IMR-90 (cell line): Measurements from ENCODE around the gene MRPL50. TPM values are rescaled to one million over a fixed set of nuclear protein-coding genes. Genes with fewer than 3 reads are reported as not detected.

Experiments
- ATAC-seq: fragments of 200-7000 bp; cut with Tn5 transposase; 2 replicates; pipeline ENCODE4 v1.9.1; 2020; ENCODE audit warnings: low read depth, mild to moderate bottlenecking, moderate library complexity
- BruUV-seq: library from RNA; stranded (reverse); fragments of 400-500 nt; replicated peaks from 2 replicates; lab custom pipeline; 2021; lab: Mats Ljungman, UMichigan
- CTCF ChIA-PET: fragments of 300-600 bp; formaldehyde crosslinking; extraction: SDS; loops from one replicate; lab custom pipeline; 2021; ENCODE audit warnings: antibody characterized with exemption; lab: Yijun Ruan, JAX
- POLR2A ChIA-PET: fragments of 300-600 bp; sonication (Branson Sonifier 250); formaldehyde crosslinking; loops from one replicate; lab custom pipeline; 2022; ENCODE audit warnings: antibody characterized with exemption; ENCODE audit not compliant: unreplicated experiment; lab: Charles Lee
- DNase-seq: peaks from one replicate; pipeline ENCODE4 v3.0.0; 2013
- H2AFZ ChIP-seq: replicated peaks from 2 replicates; pipeline ENCODE3; 2013; ENCODE audit warnings: low read length, mild to moderate bottlenecking; ENCODE audit not compliant: poor library complexity
- H2AK5ac ChIP-seq: 2 replicates; pipeline ENCODE4 v1.6.1; 2013; ENCODE audit warnings: low read depth, low read length, inconsistent platforms
- H2AK9ac ChIP-seq: replicated peaks from 2 replicates; pipeline ENCODE3; 2013; ENCODE audit warnings: mild to moderate bottlenecking, low read depth, low read length, moderate library complexity; ENCODE audit not compliant: poor library complexity
- H2BK120ac ChIP-seq: 2 replicates; pipeline ENCODE4 v1.6.1; 2013; ENCODE audit warnings: low read depth, low read length, inconsistent platforms
- H2BK15ac ChIP-seq: 3 replicates; pipeline ENCODE4 v1.6.1; 2013; ENCODE audit warnings: low read depth, low read length, inconsistent platforms
- H2BK20ac ChIP-seq: 2 replicates; pipeline ENCODE4 v1.6.1; 2013; ENCODE audit warnings: low read depth, mild to moderate bottlenecking, inconsistent platforms, low read length, moderate library complexity
- H2BK5ac ChIP-seq: 2 replicates; pipeline ENCODE4 v1.6.1; 2013; ENCODE audit warnings: mild to moderate bottlenecking, low read depth, low read length, inconsistent platforms; ENCODE audit not compliant: poor library complexity, severe bottlenecking
- H3K14ac ChIP-seq: replicated peaks from 2 replicates; pipeline ENCODE4 v1.6.1; 2013; ENCODE audit warnings: low read depth, low read length, inconsistent platforms
- H3K18ac ChIP-seq: 2 replicates; pipeline ENCODE4 v1.6.1; 2013; ENCODE audit warnings: low read depth, low read length, control low read depth
- H3K23ac ChIP-seq: 2 replicates; pipeline ENCODE4 v1.6.1; 2013; ENCODE audit warnings: low read depth, low read length, inconsistent platforms
- H3K27ac ChIP-seq: 2 replicates; pipeline ENCODE4 v1.5.1; 2013; ENCODE audit warnings: mild to moderate bottlenecking, control low read depth, low read length; ENCODE audit not compliant: insufficient read depth
- H3K27me3 ChIP-seq: 2 replicates; pipeline ENCODE4 v1.6.1; 2013; ENCODE audit warnings: low read length; ENCODE audit not compliant: control insufficient read depth, insufficient read depth
- H3K36me3 ChIP-seq: 2 replicates; pipeline ENCODE4 v1.6.1; 2013; ENCODE audit warnings: low read length, mixed read lengths; ENCODE audit not compliant: control insufficient read depth, insufficient read depth
- H3K4ac ChIP-seq: 2 replicates; pipeline ENCODE4 v1.6.1; 2013; ENCODE audit warnings: low read depth, low read length, inconsistent platforms
- H3K4me1 ChIP-seq: 2 replicates; pipeline ENCODE4 v1.6.1; 2013; ENCODE audit warnings: low read length, mixed read lengths; ENCODE audit not compliant: control insufficient read depth, insufficient read depth
- H3K4me2 ChIP-seq: 2 replicates; pipeline ENCODE4 v1.6.1; 2013; ENCODE audit warnings: low read depth, mild to moderate bottlenecking, control low read depth, low read length, moderate library complexity
- H3K4me3 ChIP-seq: 2 replicates; pipeline ENCODE4 v1.5.1; 2013; ENCODE audit warnings: low read depth, mild to moderate bottlenecking, control low read depth, low read length, moderate library complexity; ENCODE audit not compliant: insufficient read depth
- H3K56ac ChIP-seq: 2 replicates; pipeline ENCODE4 v1.6.1; 2013; ENCODE audit warnings: low read length, inconsistent platforms; ENCODE audit not compliant: insufficient read depth; ENCODE audit errors: extremely low read depth
- H3K79me1 ChIP-seq, 2 experiments: 2 replicates each; pipeline ENCODE4 v1.6.1; 2013; ENCODE audit warnings: low read length in 2 of 2, inconsistent platforms in 1 of 2, low read depth in 1 of 2
- H3K9ac ChIP-seq: 2 replicates; pipeline ENCODE4 v1.6.1; 2013; ENCODE audit warnings: low read depth, low read length, control low read depth
- H3K9me1 ChIP-seq: 2 replicates; pipeline ENCODE4 v1.6.1; 2013; ENCODE audit warnings: low read length, inconsistent platforms; ENCODE audit not compliant: insufficient read depth
- H3K9me3 ChIP-seq: 2 replicates; pipeline ENCODE4 v1.6.1; 2013; ENCODE audit warnings: low read length; ENCODE audit not compliant: control insufficient read depth, insufficient read depth
- H4K20me1 ChIP-seq: 2 replicates; pipeline ENCODE4 v1.6.1; 2013; ENCODE audit warnings: low read length, inconsistent platforms; ENCODE audit not compliant: insufficient read depth
- H4K5ac ChIP-seq: 2 replicates; pipeline ENCODE4 v1.6.1; 2013; ENCODE audit warnings: mild to moderate bottlenecking, low read depth, low read length, control low read depth
- H4K8ac ChIP-seq, 2 experiments: 2 replicates each; pipeline ENCODE4 v1.6.1; 2013; ENCODE audit warnings: low read depth in 2 of 2, low read length in 2 of 2, control low read depth in 1 of 2, inconsistent platforms in 1 of 2
- H4K91ac ChIP-seq: 2 replicates; pipeline ENCODE4 v1.6.1; 2013; ENCODE audit warnings: low read depth, low read length, inconsistent platforms; ENCODE audit not compliant: insufficient read depth
- CEBPB ChIP-seq: IDR thresholded peaks from 2 replicates; pipeline ENCODE4 v1.6.1; 2012; ENCODE audit warnings: low read depth, low read length, improper control_type of control experiment
- CHD1 ChIP-seq: IDR thresholded peaks from 2 replicates; pipeline ENCODE4 v1.6.1; 2012; ENCODE audit warnings: low read depth, low read length, improper control_type of control experiment
- FOS ChIP-seq: fragments of 150-350 bp; IDR thresholded peaks from 2 replicates; pipeline ENCODE4 v1.6.1; 2016; ENCODE audit warnings: low read depth, low read length
- MXI1 ChIP-seq: IDR thresholded peaks from 2 replicates; pipeline ENCODE4 v1.6.1; 2012; ENCODE audit warnings: low read depth, mild to moderate bottlenecking, low read length, moderate library complexity, borderline replicate concordance
- NFE2L2 ChIP-seq: fragments of 150-350 bp; IDR thresholded peaks from 2 replicates; pipeline ENCODE4 v1.6.1; 2016; ENCODE audit warnings: low read depth, mild to moderate bottlenecking, low read length
- RAD21 ChIP-seq: IDR thresholded peaks from 2 replicates; pipeline ENCODE4 v1.6.1; 2012; ENCODE audit warnings: low read length, improper control_type of control experiment
- RCOR1 ChIP-seq: IDR thresholded peaks from 2 replicates; pipeline ENCODE4 v1.6.1; 2012; ENCODE audit warnings: mild to moderate bottlenecking, low read length, improper control_type of control experiment; ENCODE audit not compliant: insufficient replicate concordance
- RFX5 ChIP-seq: IDR thresholded peaks from 2 replicates; pipeline ENCODE4 v1.8.0; 2012; ENCODE audit warnings: low read depth, mild to moderate bottlenecking, low read length, moderate library complexity
- dilution Hi-C: fragments of 300-500 bp; cut with HindIII; formaldehyde crosslinking; loops from one replicate; pipeline ENCODE4 v1.14.3; 2018; ENCODE audit warnings: low sequenced_read_pairs; ENCODE audit not compliant: unreplicated experiment
- in situ Hi-C: fragments of 300-500 bp; cut with MboI; formaldehyde crosslinking; loops from 3 replicates; pipeline ENCODE4 v1.14.3; 2019; ENCODE audit warnings: low sequenced_read_pairs, inconsistent platforms, mixed read lengths
- intact Hi-C: fragments of 100-400 bp; cut with micrococcal nuclease; formaldehyde crosslinking; loops from 2 replicates; pipeline ENCODE4 v1.10.0; 2022
- polyA plus RNA-seq, 3 experiments: library from polyadenylated mRNA; depleted of rRNA; stranded (reverse); fragments of >200 nt; gene quantifications; 2 replicates each; pipeline ENCODE4 v1.2.3, GENCODE V29; 2012; ENCODE audit warnings: low replicate concordance in 1 of 3
- total RNA-seq: library from RNA; depleted of rRNA; stranded (reverse); fragments of >200 nt; gene quantifications from 2 replicates; pipeline ENCODE4 v1.2.3, GENCODE V29; 2012
- TF ChIP-seq, protein P1 (sequence below): fragments of 150-350 bp; IDR thresholded peaks from 2 replicates; pipeline ENCODE4 v1.6.1; 2017; ENCODE audit warnings: mild to moderate bottlenecking, antibody characterized with exemption, low read length, low read depth
- TF ChIP-seq, protein P2 (sequence below): conservative IDR thresholded peaks from 2 replicates; pipeline ENCODE4 v1.5.1; 2012; ENCODE audit warnings: mild to moderate bottlenecking, low read depth, low read length, improper control_type of control experiment

Gene MRPL50
- total and polyA plus RNA-seq, 2 of the 4 experiments (the other 2 are of a cell fraction): 7.5 to 8.6 TPM

DNA sequence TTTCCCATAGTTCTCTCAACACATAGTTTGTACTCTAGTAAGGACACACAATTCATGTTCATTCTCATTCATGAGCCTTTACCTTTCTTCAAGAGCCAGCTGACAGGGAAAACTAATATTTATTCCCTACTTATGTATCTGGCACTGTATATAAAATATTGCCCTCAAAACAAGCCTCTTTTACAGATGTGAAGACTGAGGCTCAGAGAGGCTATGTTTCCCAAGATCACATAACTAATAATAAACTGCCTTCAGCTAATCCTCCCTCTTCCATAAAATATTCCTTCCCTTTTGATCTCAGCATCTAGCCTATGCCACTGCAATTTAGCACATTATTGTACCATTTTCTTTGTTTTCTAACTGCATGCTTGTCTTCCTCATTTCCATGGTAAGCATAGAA is 19.0 kb upstream of the MRPL50 start:
- no peak overlapping the region for H3K4me2 ChIP-seq
- intact Hi-C loops: no loop called here
- ChIA-PET CTCF (no interaction called here), POLR2A (no interaction called here)
- no TSS peak for BruUV-seq
- dilution Hi-C loops: no loop called here
- no peak overlapping the region for H3K9ac ChIP-seq
- H3K27ac ChIP-seq: no peak overlapping the region
- no peaks in the 10 kb centered on the region for H4K20me1 ChIP-seq
- ATAC-seq: no peak
- no peak overlapping the region for H4K5ac ChIP-seq
- H2AFZ ChIP-seq: no peak overlapping the region
- H2BK15ac ChIP-seq: no peak overlapping the region
- no peak overlapping the region for H3K4me3 ChIP-seq
- H4K8ac ChIP-seq: no peak overlapping the region
- no peak overlapping the region for H2BK20ac ChIP-seq
- no peak for DNase-seq
- no peak overlapping the region for H3K23ac ChIP-seq
- no peak overlapping the region for H3K4ac ChIP-seq
- no peaks in the 10 kb centered on the region for H3K79me1 ChIP-seq
- no peaks in the 10 kb centered on the region for H3K36me3 ChIP-seq
- in situ Hi-C loops: no loop called here
- TF ChIP-seq RAD21: no peak
- TF ChIP-seq NFE2L2: no peak
- no peak for TF ChIP-seq RFX5
- TF ChIP-seq, protein P1, sequence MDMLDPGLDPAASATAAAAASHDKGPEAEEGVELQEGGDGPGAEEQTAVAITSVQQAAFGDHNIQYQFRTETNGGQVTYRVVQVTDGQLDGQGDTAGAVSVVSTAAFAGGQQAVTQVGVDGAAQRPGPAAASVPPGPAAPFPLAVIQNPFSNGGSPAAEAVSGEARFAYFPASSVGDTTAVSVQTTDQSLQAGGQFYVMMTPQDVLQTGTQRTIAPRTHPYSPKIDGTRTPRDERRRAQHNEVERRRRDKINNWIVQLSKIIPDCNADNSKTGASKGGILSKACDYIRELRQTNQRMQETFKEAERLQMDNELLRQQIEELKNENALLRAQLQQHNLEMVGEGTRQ: no peak
- TF ChIP-seq FOS: no peak
- no peak for TF ChIP-seq MXI1
- TF ChIP-seq CEBPB: no peak
- TF ChIP-seq, protein P2, sequence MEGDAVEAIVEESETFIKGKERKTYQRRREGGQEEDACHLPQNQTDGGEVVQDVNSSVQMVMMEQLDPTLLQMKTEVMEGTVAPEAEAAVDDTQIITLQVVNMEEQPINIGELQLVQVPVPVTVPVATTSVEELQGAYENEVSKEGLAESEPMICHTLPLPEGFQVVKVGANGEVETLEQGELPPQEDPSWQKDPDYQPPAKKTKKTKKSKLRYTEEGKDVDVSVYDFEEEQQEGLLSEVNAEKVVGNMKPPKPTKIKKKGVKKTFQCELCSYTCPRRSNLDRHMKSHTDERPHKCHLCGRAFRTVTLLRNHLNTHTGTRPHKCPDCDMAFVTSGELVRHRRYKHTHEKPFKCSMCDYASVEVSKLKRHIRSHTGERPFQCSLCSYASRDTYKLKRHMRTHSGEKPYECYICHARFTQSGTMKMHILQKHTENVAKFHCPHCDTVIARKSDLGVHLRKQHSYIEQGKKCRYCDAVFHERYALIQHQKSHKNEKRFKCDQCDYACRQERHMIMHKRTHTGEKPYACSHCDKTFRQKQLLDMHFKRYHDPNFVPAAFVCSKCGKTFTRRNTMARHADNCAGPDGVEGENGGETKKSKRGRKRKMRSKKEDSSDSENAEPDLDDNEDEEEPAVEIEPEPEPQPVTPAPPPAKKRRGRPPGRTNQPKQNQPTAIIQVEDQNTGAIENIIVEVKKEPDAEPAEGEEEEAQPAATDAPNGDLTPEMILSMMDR: no peak
- no peak for TF ChIP-seq CHD1
- no peak for TF ChIP-seq RCOR1
- no peaks in the 10 kb centered on the region for H3K9me1 ChIP-seq
- H3K4me1 ChIP-seq: no peaks in the 10 kb centered on the region
- H2AK5ac ChIP-seq: no peak overlapping the region
- H3K27me3 ChIP-seq: no peaks in the 10 kb centered on the region
- no peak overlapping the region for H2BK5ac ChIP-seq
- peaks cover 18% of the 10 kb centered on the region for H3K9me3 ChIP-seq
- H2AK9ac ChIP-seq: no peak overlapping the region
- no peak overlapping the region for H2BK120ac ChIP-seq
- H3K18ac ChIP-seq: no peak overlapping the region
- no peak overlapping the region for H3K56ac ChIP-seq
- no peak overlapping the region for H3K14ac ChIP-seq
- H4K91ac ChIP-seq: no peak overlapping the region
